ENCODE measurements around the gene BRAF.

DNA sequence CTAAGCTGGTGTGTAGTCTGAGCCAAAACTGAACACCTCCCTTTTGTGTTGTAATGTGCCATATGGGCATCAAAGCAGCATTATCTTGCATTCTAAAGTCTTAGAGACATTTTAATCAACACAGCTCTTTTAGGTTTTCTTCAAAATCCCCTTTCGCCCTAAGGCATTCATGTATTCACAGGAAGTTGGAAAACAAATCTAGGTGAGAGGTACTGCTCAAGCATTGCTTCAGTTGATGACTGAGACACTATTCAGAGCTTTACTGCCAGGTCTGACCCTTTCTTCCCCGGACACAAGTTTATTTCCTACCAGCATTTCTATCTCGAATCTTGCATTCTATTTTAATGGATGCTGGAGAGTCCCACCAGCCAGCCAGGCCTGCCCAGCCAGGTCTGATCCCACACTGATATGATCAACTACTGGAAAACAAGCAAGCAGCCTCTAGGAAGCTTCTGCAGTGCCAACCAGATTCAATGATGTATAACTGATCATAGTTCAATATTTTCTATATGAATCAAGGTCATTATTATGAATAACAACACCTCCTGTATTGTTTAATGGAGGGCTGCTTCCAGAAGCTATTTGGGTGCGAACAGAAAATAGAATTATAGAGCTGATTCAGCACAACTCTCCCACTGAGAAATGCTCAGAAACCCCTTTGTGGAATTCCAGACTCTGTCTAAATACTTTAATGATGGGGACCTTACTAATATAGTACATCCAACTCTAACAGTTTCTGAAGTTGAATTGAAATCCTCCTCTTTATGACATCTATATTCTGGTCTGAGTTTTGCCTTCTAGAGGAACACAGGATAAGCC, 4.0 kb upstream of the BRAF start:
- TF ChIP-seq, protein P1, sequence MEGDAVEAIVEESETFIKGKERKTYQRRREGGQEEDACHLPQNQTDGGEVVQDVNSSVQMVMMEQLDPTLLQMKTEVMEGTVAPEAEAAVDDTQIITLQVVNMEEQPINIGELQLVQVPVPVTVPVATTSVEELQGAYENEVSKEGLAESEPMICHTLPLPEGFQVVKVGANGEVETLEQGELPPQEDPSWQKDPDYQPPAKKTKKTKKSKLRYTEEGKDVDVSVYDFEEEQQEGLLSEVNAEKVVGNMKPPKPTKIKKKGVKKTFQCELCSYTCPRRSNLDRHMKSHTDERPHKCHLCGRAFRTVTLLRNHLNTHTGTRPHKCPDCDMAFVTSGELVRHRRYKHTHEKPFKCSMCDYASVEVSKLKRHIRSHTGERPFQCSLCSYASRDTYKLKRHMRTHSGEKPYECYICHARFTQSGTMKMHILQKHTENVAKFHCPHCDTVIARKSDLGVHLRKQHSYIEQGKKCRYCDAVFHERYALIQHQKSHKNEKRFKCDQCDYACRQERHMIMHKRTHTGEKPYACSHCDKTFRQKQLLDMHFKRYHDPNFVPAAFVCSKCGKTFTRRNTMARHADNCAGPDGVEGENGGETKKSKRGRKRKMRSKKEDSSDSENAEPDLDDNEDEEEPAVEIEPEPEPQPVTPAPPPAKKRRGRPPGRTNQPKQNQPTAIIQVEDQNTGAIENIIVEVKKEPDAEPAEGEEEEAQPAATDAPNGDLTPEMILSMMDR (IDR thresholded peaks at IDR 0.05; ENCODE audit: low read length): no peak
- no peak for TF ChIP-seq EZH2phosphoT487 (IDR thresholded peaks at IDR 0.05; ENCODE audit: low read length)

Data from MM.1S (cell line).